ENCODE data around the gene ASH1L.

Gene ASH1L

GRCh38 chr1:155324717-155325602 is 237.6 kb downstream of the ASH1L start:
- DNase-seq, result no peak

GRCh38 chr1:155324037-155324716 is 238.4 kb downstream of the ASH1L start:
- peak; percentile 88 for DNase-seq

- DNase-seq, result peak; percentile 83
These were observed 238.9 kb downstream of the ASH1L start for GRCh38 chr1:155323729-155324036.

GRCh38 chr1:155322953-155323728 is 239.5 kb downstream of the ASH1L start:
- peak; percentile 82 for DNase-seq

- DNase-seq, result no peak
These were observed 240.0 kb downstream of the ASH1L start for GRCh38 chr1:155322571-155322952.

- no peak for DNase-seq
These were observed 240.7 kb downstream of the ASH1L start for GRCh38 chr1:155321639-155322503.

GRCh38 chr1:155320661-155321617 is 241.7 kb downstream of the ASH1L start, which contains the start of gene RUSC1:
RUSC1 (plus strand) TSS chr1:155320894; CDS start chr1:155321774, 880 bp downstream.
- DNase-seq, result peak; percentile 30

- no peak for DNase-seq
These were observed 242.4 kb downstream of the ASH1L start for GRCh38 chr1:155320252-155320651.

GRCh38 chr1:155319536-155319935 is 243.1 kb downstream of the ASH1L start:
- DNase-seq, result no peak

GRCh38 chr1:155318082-155318481 is 244.5 kb downstream of the ASH1L start:
- no peak for DNase-seq

- DNase-seq, result no peak
These were observed 245.7 kb downstream of the ASH1L start for GRCh38 chr1:155316922-155317321.

- DNase-seq, result no peak
These were observed 249.3 kb downstream of the ASH1L start for GRCh38 chr1:155313261-155313660.

- DNase-seq, result no peak
These were observed 253.1 kb downstream of the ASH1L start for GRCh38 chr1:155309423-155310021.

- peak; percentile 85 for DNase-seq
These were observed 253.8 kb downstream of the ASH1L start, which contains the start of gene FDPS for GRCh38 chr1:155308493-155309422. FDPS (plus strand) TSS chr1:155308866; CDS start chr1:155309790, 924 bp downstream.

GRCh38 chr1:155307247-155307740 is 255.3 kb downstream of the ASH1L start:
- no peak for DNase-seq

- DNase-seq, result no peak
These were observed 256.7 kb downstream of the ASH1L start for GRCh38 chr1:155305881-155306391.

- no peak for DNase-seq
These were observed 258.0 kb downstream of the ASH1L start for GRCh38 chr1:155304558-155305063.

- no peak for DNase-seq
These were observed 261.2 kb downstream of the ASH1L start, which contains the start of gene PKLR for GRCh38 chr1:155301342-155301841. PKLR (minus strand) TSS chr1:155301438; CDS start chr1:155301395, 43 bp downstream.

Measured in GOT3 (cell line).